ENCODE data around the gene TLE6. TPM values are rescaled to one million over a fixed set of nuclear protein-coding genes. Genes with fewer than 3 reads are reported as not detected.

Gene TLE6
- total RNA-seq, 1 donor from 2014 or later, result 1.3 TPM

DNA sequence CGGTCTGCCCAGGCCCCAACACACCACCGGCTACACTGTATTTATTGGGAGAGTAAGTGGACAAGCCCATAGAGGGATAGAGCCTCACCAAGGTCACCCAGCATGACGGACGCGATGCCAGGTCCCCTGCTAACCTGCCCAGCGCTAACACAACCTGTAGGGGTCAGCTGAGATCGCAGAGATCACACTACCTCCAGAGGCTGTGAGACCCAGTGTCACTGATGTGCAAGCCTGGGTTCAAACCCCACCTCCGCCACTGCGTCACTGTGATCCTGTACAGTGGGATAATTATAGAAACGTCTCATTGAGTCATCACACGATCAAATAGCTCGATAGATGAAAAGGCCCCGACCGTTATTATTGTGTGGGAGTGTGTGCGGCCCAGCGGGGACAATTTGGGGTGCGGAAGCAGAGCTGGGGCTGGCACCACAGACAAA lies 62.3 kb downstream of the TLE6 start:
- H3K36me3 ChIP-seq, result no peaks in the 10 kb centered on the region
- TF ChIP-seq CTCF (IDR thresholded peaks at IDR 0.05; ENCODE audit: borderline replicate concordance), result no peak
- H3K27me3 ChIP-seq (ENCODE audit: low read depth), result no peaks in the 10 kb centered on the region
- no peaks in the 10 kb centered on the region for H3K9me3 ChIP-seq (replicated peaks)
- DNase-seq, result no peak
- peaks cover 26% of the 10 kb centered on the region for H3K4me1 ChIP-seq
- intact Hi-C loops (cut with micrococcal nuclease), result no loop called here
- no peak overlapping the region for H3K27ac ChIP-seq (replicated peaks)
- no peak overlapping the region for H3K4me3 ChIP-seq

GRCh38 chr19:3041327-3041726 lies 64.0 kb downstream of the TLE6 start:
- no peaks in the 10 kb centered on the region for H3K27me3 ChIP-seq (ENCODE audit: low read depth)
- intact Hi-C loops (cut with micrococcal nuclease), result no loop called here
- no peak overlapping the region for H3K27ac ChIP-seq (replicated peaks)
- no peaks in the 10 kb centered on the region for H3K36me3 ChIP-seq
- TF ChIP-seq CTCF (IDR thresholded peaks at IDR 0.05; ENCODE audit: borderline replicate concordance), result no peak
- no peaks in the 10 kb centered on the region for H3K9me3 ChIP-seq (replicated peaks)
- no peak overlapping the region for H3K4me3 ChIP-seq
- no peak for DNase-seq
- peaks cover 15% of the 10 kb centered on the region for H3K4me1 ChIP-seq

- H3K36me3 ChIP-seq, result no peaks in the 10 kb centered on the region
- peak overlapping the region; percentile 2 for H3K27ac ChIP-seq (replicated peaks)
- no peak for TF ChIP-seq CTCF (IDR thresholded peaks at IDR 0.05; ENCODE audit: borderline replicate concordance)
- H3K9me3 ChIP-seq (replicated peaks), result no peaks in the 10 kb centered on the region
- no peak overlapping the region for H3K4me3 ChIP-seq
- no peak for DNase-seq
- H3K4me1 ChIP-seq, result peaks cover 9% of the 10 kb centered on the region
- no peaks in the 10 kb centered on the region for H3K27me3 ChIP-seq (ENCODE audit: low read depth)
- intact Hi-C loops (cut with micrococcal nuclease), result no loop called here
Observed at GRCh38 chr19:3041761-3042620, 64.6 kb downstream of the TLE6 start.

DNA sequence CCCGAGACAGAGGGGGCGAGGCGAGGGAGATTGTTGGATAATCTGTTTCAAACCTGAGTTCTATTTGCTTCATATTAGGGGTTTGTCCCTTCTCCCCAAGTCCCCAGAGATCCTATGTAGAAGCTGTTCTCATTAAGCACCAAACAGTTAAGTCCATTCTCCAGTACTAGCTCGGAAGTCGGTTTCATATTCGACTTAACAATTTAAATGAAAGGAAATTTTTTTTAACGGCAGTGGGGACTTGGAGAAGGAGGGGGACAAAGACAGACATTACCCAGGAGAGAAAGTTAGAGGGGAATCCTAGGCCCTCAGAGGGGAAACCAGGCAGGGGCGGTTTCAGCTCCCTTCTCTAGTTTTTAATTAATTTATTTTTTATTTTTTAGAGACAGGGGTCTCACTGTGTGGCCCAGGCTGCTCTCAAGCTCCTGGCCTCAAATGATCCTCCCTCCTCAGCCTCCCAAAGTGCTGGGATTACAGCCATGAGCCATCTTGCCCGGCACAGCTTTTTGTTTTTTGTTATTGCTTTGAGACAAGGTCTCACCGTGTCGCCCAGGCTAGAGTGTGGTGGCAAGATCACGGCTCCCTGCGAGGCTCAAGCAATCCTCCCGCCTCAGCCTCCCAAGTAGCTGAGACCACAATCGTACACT lies 65.4 kb downstream of the TLE6 start:
- peak overlapping the region; percentile 2 for H3K27ac ChIP-seq (replicated peaks)
- H3K9me3 ChIP-seq (replicated peaks), result no peaks in the 10 kb centered on the region
- no peak for TF ChIP-seq CTCF (IDR thresholded peaks at IDR 0.05; ENCODE audit: borderline replicate concordance)
- no peaks in the 10 kb centered on the region for H3K27me3 ChIP-seq (ENCODE audit: low read depth)
- DNase-seq, result no peak
- no peak overlapping the region for H3K4me3 ChIP-seq
- peaks cover 14% of the 10 kb centered on the region for H3K4me1 ChIP-seq
- H3K36me3 ChIP-seq, result no peaks in the 10 kb centered on the region
- intact Hi-C loops (cut with micrococcal nuclease), result no loop called here

Other genes starting within 250 kb of the TLE6 start
- 22.6 TPM for gene SLC39A3, start 237.5 kb upstream of the TLE6 start, total RNA-seq
- 72.6 TPM for gene SGTA, start 194.3 kb upstream of the TLE6 start, total RNA-seq
- 60.9 TPM for gene THOP1, start 192.1 kb upstream of the TLE6 start, total RNA-seq
- 4.2 TPM for gene ZNF554, start 157.7 kb upstream of the TLE6 start, total RNA-seq
- 8.9 TPM for gene ZNF555, start 136.1 kb upstream of the TLE6 start, total RNA-seq
- gene ZNF556, start 110.2 kb upstream of the TLE6 start, total RNA-seq, result not detected
- gene ZNF57, start 76.6 kb upstream of the TLE6 start, total RNA-seq, result 3.2 TPM
- 1.6 TPM for gene ZNF77, start 32.6 kb upstream of the TLE6 start, total RNA-seq
- gene TLE2, start 51.7 kb downstream of the TLE6 start, total RNA-seq, result 53.2 TPM
- 799 TPM for gene TLE5, start 84.9 kb downstream of the TLE6 start, total RNA-seq
- gene GNA11, start 116.8 kb downstream of the TLE6 start, total RNA-seq, result 58.1 TPM
- gene GNA15, start 158.5 kb downstream of the TLE6 start, total RNA-seq, result 1.2 TPM
- 0.60 TPM for gene S1PR4, start 201.2 kb downstream of the TLE6 start, total RNA-seq
- 28.3 TPM for gene NCLN, start 208.4 kb downstream of the TLE6 start, total RNA-seq
- not detected for gene CELF5, start 247.1 kb downstream of the TLE6 start, total RNA-seq

All from left ventricle myocardium inferior (tissue), 1 donor.